ENCODE results near the gene MOB3B.

MOB3B gene

DNA sequence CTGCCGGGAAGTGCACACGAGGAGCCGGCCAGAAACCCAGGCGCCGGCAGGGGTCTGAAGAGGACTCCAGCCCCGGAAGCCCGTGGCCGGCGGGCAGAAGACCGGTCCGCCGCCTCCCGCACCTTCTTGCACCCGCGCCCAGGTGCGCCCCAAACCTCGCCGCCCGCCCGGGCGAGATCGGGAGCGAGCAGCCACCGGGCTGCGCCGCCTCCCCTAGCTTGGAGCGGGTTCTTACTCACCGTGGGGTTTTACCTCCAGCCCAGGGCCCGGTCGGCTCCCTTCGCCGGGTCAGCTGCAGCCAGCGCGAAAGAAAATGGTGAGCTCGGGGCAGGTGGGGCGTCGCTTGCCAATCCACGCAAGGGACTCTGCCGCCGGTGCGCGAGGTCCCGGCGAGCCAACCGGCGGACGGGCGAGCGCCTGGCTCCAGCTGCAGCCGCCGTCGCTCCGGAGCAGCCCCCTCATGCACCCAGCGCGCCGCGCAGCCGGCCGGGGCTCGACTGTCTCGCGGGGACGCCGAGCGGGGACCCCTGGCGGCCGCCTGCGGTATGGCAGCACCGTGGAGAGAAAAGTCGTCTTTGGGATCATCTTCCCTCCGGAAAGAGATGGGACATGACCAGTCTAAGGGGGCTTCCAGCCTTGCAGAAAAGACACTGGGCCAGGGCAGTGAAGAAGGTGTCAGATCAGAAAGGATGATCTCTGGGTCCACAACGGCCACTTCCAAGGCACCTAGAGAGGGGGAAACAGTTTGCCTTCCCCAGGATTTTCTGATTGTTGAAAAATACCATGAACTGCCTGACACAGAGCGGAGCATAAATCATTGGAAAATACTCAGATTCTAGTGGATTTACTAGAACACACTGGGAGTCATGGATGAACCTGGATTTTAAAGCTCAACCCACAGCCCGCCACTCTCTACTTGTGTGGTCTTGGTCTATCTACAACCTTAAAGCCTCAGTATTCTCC is at the start of gene MOB3B:
MOB3B (minus strand) TSS at position 499 of the 963 bp plus-strand sequence. CDS start 74,264 bp downstream, outside the sequence.
- DNase-seq = peak; percentile 71 to 75

GRCh38 chr9:27573634-27574590 is 44.3 kb upstream of the MOB3B start:
- DNase-seq = peak; percentile 99

DNA sequence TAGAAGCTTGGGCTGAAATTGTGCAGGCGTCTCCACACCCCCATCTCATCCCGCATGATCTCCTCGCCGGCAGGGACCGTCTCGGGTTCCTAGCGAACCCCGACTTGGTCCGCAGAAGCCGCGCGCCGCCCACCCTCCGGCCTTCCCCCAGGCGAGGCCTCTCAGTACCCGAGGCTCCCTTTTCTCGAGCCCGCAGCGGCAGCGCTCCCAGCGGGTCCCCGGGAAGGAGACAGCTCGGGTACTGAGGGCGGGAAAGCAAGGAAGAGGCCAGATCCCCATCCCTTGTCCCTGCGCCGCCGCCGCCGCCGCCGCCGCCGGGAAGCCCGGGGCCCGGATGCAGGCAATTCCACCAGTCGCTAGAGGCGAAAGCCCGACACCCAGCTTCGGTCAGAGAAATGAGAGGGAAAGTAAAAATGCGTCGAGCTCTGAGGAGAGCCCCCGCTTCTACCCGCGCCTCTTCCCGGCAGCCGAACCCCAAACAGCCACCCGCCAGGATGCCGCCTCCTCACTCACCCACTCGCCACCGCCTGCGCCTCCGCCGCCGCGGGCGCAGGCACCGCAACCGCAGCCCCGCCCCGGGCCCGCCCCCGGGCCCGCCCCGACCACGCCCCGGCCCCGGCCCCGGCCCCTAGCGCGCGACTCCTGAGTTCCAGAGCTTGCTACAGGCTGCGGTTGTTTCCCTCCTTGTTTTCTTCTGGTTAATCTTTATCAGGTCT is 43.5 kb upstream of the MOB3B start, which contains the start of gene C9orf72:
C9orf72 (minus strand) TSS at position 564 of the 716 bp plus-strand sequence. CDS start 6,361 bp downstream, outside the sequence.
- peak; percentile 93 to 94 for DNase-seq

- peak; percentile 77 to 79 for DNase-seq
Observed at GRCh38 chr9:27572566-27572917, 42.9 kb upstream of the MOB3B start.

- DNase-seq = no peak
Observed at GRCh38 chr9:27572061-27572460, 42.4 kb upstream of the MOB3B start.

- DNase-seq = no peak
Observed at GRCh38 chr9:27571011-27571410, 41.4 kb upstream of the MOB3B start.

- DNase-seq = no peak
Observed at GRCh38 chr9:27569406-27569805, 39.8 kb upstream of the MOB3B start.

- DNase-seq = no peak
Observed at GRCh38 chr9:27566118-27566517, 36.5 kb upstream of the MOB3B start.

DNA sequence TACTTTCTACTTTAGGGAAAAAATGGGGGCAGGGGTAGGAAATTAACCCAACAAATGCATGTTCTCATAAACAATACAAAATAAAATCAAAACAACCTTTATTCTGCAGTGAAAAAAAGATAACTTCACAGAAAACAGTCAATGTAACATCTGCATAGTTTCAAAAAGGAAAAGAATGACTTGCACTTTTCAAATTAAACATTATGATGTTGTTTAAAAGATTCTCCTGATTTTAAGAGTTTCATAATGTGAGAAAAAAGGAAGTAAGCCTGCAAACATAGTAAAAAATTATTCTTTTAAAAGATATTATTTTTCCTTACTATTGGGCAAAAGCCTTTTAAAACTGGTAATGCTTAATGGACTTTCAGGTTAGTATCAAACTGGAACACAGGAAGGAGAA is 36.1 kb upstream of the MOB3B start:
- DNase-seq = no peak

GRCh38 chr9:27564670-27565069 is 35.1 kb upstream of the MOB3B start:
- no peak for DNase-seq

- no peak for DNase-seq
Observed at GRCh38 chr9:27563738-27564430, 34.3 kb upstream of the MOB3B start.

DNA sequence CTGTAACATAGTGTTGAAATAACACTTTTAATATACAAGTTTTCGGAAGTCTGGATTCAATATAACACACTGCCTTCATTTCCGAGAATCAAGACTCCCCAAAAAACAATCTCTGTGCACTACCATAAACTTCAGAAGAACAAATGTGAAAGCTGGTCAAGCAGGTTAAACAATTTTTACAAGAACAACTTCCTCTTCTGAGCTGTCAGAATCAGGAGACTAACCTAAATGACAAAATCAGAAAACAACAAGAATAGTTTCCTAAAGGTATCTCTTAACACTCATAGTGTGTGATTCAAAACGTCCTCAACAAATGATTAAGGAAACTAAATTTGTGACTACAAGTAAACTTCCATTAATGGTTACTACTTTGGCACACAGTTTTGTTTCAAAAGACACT is 32.1 kb upstream of the MOB3B start:
- DNase-seq = no peak

- no peak for DNase-seq
Observed at GRCh38 chr9:27560457-27560856, 30.8 kb upstream of the MOB3B start.

DNA sequence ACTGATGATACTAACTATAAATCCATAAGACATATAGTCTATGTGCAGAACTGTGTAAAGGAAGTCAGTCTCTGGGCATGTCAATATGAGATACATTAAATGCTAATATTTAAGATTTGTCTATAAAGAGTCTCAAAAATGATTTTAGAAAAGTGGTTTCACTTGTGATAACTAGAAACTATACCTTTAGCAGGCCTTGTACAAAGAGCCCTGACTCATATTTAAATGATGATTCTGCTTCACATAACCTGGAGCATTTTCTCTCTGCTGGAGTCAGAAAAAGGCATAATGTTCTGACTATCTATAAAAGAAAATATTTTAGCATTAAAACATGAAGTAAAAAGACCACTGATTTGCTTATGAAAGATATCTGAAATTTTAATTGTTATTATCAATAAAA is 28.7 kb upstream of the MOB3B start:
- DNase-seq = no peak

- no peak for DNase-seq
Observed at GRCh38 chr9:27556470-27556869, 26.9 kb upstream of the MOB3B start.

DNA sequence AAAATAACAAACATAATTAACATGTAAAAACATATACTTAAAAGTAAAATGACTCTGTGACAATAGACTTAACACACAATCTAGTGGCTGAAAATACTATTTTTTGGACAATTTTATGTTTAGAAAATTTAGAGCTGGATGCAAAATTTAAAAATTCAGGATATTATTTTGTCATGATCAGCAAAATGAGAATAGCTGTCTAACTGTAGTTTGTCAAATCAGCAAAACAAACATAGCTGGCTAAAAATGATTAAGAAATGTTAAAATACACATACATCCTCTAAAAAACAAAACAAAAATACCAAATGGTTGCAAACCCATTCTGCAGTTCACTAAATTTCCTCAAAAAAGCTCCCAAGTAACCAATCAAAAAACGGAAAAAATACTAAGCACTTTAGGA is 25.1 kb upstream of the MOB3B start:
- DNase-seq = no peak

- no peak for DNase-seq
Observed at GRCh38 chr9:27549196-27549755, 19.7 kb upstream of the MOB3B start.

GRCh38 chr9:27548055-27548741 is 18.6 kb upstream of the MOB3B start:
- DNase-seq = peak in 1 of 2 donors; percentile 23

DNA sequence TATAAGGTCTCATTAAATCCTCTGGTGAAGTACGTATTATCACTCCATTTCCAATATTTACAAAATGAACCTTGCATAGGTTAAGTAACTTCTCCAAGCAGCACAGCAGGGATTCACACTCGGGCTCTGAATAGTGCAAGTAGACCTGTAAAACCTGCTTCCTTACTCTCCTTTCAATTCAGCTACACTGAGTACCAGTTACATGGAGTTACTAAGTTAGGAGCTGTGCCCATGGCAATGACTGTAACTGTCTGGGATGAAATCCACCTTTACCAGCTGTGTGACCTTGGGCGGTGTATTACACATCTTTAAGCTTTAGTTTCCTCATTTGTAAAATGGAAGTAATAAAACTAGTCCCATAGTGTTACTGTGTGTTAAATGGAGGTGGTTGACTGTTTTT is 15.9 kb upstream of the MOB3B start:
- no peak for DNase-seq

DNA sequence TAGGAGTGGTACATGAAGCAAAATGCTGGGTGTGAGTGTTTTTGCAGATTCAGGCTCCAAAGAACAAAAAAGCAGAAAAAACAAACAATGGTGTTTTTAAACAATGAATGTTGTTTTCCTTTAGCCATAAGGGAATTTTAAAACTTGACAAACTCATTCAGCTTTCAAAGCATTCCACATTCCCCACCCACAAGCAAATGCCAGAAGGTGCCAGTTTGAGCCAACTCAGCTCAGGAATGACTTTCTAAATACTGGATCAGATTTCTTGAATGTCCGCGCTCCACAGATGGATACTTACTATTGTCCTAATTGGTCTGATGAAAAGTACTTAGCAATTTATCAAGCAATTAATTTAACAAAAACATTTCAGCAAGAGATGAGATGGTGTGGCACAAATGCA is 12.9 kb upstream of the MOB3B start:
- DNase-seq = no peak

- DNase-seq = no peak
Observed at GRCh38 chr9:27541740-27542139, 12.1 kb upstream of the MOB3B start.

Measured in CD4-positive, alpha-beta T cell treated with Interferon alpha-2 for 1 hour (primary cell).